ENCODE data around the gene EPAS1.

Gene EPAS1

GRCh38 chr2:46367286-46367685, 70.1 kb downstream of the EPAS1 start:
- DNase-seq, result no peak

GRCh38 chr2:46368401-46368800, 71.2 kb downstream of the EPAS1 start:
- no peak for DNase-seq

GRCh38 chr2:46369783-46370182, 72.6 kb downstream of the EPAS1 start:
- peak; percentile 23 for DNase-seq

- no peak for DNase-seq
These were observed 74.6 kb downstream of the EPAS1 start for GRCh38 chr2:46371854-46372253.

- DNase-seq, result no peak
These were observed 75.3 kb downstream of the EPAS1 start for GRCh38 chr2:46372475-46372874.

- DNase-seq, result no peak
These were observed 76.0 kb downstream of the EPAS1 start for GRCh38 chr2:46373238-46373637.

- no peak for DNase-seq
These were observed 78.4 kb downstream of the EPAS1 start for GRCh38 chr2:46375566-46376125.

GRCh38 chr2:46376586-46376985, 79.4 kb downstream of the EPAS1 start:
- no peak for DNase-seq

- DNase-seq, result no peak
These were observed 79.9 kb downstream of the EPAS1 start for GRCh38 chr2:46377101-46377581.

GRCh38 chr2:46377666-46378560, 80.7 kb downstream of the EPAS1 start:
- DNase-seq, result no peak

GRCh38 chr2:46378616-46379015, 81.4 kb downstream of the EPAS1 start:
- no peak for DNase-seq

GRCh38 chr2:46379213-46380037, 82.2 kb downstream of the EPAS1 start:
- no peak for DNase-seq

GRCh38 chr2:46380038-46380940, 83.1 kb downstream of the EPAS1 start:
- no peak for DNase-seq

GRCh38 chr2:46381263-46381849, 84.1 kb downstream of the EPAS1 start:
- no peak for DNase-seq

- DNase-seq, result no peak
These were observed 84.7 kb downstream of the EPAS1 start for GRCh38 chr2:46381871-46382270.

- no peak for DNase-seq
These were observed 85.3 kb downstream of the EPAS1 start for GRCh38 chr2:46382331-46383112.

GRCh38 chr2:46383113-46383395, 85.8 kb downstream of the EPAS1 start:
- DNase-seq, result no peak

- no peak for DNase-seq
These were observed 86.7 kb downstream of the EPAS1 start for GRCh38 chr2:46383784-46384456.

GRCh38 chr2:46384457-46384815, 87.2 kb downstream of the EPAS1 start:
- DNase-seq, result no peak

GRCh38 chr2:46385786-46386577, 88.8 kb downstream of the EPAS1 start:
- DNase-seq, result no peak
